ENCODE results near the gene NOS3.
"Not testable (repeated sequence)": the region's sequence is repeated elsewhere in the genome, so short reads cannot be mapped to it uniquely, and the experiment has no call there.

Gene NOS3

DNA sequence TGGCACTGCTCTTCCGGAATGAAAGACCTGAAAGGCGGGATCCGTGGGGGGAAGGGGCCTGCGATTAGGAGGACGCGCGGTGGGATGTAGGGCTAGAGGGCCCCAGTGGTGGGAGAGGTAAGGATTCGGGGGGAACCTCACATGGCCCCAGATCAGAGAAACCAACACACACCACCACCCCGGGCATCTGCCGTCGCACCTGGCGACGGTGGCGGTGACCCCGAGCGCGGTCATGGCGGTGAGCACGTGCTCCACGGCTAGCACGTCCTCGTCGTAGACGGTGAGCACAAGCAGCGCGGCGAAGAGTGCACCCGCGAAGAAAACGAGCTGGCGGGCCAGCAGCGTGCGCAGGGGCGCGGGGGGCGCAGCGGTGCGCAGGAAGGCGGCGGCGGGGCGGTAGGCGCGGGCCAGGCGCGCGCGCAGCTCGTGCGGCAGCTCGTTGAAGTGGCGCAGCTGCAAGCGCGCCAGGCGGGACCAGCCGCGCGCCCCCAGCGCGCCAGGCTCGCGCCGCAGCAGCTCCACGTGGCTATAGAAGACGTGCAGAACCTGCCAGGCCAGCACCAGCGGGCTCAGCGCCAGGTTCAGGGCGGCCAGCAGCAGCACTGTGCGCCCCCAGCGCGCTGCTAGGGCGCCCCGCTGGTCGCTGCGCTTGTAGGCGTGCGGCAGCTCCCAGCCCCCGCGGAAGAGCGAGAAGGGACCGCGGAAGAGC is 27.8 kb downstream of the NOS3 start:
- DNase-seq: peak; percentile 54

DNA sequence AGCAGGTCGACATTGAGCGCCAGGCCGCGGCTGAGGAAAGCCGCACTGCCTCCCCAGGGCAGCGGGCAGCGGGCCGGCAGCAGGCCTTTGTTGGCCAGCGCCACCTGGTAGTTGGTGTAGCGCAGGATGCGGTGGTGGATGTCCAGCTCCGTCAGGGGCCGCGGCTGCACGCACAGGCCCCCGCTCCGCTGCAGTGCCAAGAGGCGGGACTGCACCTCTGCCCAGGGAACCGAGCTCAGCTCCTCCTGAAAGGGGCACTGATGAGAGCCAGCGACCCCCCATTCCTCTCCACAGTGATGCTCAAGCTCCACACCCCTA is 28.3 kb downstream of the NOS3 start:
- DNase-seq: no peak

DNA sequence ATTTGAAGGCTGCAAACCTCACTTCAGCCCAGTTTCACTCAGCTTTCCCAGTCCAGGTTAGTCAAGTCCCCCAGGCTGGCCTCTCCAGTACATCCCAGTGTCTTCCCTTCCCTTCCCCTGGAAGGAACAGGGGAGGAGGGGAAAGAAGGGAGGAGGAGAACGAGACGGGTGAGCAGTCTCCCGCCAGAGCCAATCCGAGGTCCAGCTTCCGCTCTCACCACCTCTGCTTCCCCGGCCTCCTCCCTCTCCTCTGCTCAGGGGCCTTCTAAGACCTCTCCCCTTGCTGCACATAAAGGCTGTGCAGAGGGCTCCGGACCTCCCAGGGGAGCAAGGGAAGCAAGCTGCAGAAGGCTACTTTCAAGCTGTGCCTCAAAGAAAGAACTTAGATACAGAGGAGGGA is 29.4 kb downstream of the NOS3 start:
- no peak for DNase-seq

DNA sequence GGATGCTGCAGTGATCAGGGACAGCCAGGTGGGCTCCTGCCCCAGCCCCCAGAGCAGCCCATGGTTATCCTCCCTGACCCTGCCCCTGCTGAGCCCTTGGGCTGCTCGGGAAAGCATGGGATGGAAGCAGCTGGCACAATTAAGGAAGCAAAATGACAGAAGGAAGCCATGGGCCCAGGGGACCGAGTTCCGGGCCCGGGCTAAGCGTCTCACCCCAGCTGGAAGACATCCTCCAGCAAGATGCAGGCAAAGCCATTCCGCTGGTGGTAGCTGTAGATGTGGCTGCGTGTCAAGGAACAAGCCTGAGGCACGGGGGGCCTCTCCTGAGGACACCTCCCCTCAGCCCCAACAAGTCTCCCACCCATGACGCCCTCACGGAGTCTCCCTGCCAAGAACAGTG is 32.4 kb downstream of the NOS3 start:
- no peak for DNase-seq

DNA sequence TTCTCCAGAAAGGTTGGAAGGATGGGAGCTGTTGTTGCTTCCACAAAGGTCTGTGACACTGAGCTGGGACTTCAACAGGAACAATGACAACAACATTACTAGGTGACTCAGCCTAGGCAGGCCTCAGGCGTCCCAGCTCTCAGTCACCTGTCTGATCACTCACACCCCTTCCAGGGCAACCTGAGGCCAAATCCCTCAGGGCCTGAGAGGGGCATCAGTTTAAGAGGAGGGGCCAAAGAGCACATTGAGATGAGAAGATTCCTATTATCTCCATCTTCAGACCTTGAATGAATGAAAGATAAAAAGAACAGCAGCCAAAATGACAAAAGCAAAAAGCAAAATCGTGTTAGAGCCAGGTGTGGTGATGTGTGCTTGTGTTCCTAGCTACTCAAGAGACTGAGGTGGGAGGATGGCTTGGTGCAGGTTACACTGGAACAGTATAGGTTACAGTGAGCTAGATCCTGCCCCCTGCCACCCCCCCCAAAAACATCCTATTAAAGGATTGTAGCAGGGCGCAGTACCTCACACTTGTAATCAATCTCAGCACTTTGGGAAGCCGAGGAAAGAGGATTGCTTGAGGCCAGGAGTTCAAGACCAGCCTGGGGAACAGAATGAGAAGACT is 33.7 kb downstream of the NOS3 start, which contains the start of gene ATG9B:
ATG9B (minus strand) TSS at position 60 of the 622 bp plus-strand sequence. CDS start 71 bp downstream, outside the sequence.
- no peak for DNase-seq

DNA sequence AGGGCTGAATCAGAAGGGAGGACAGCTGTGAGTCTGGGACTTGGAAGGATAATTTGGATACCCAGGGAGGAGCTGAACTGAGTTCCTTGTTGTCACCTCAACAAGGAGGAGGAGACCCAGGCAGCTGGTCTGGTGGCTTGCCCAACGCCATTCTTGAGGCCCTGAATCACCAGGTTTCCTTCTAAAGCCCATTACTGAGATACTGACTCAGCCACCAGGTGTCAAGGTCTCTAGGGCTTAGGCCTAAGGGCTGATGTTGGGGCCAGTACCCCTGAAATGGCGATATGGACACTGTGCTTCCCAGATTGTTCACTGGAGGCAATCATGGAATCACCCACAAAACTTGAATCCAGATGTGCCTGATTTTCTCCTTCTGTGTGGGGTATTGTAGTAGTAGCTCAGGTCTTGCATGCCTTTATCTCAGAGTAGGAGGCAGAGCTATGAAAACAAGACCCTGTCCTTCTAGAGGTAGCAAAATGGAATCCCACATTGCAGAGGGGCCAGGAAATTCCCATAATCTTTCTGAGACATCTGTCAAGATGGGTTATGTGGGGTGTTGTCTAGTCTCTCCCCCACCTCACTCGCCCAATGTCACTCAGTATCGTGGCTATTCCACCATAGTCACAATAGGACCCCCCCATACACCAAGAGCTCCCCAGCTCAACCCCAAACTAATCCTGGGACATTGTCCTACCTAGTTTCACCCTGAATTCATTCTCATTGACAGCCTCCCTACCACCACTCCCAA is 35.3 kb downstream of the NOS3 start:
- no peak for DNase-seq

DNA sequence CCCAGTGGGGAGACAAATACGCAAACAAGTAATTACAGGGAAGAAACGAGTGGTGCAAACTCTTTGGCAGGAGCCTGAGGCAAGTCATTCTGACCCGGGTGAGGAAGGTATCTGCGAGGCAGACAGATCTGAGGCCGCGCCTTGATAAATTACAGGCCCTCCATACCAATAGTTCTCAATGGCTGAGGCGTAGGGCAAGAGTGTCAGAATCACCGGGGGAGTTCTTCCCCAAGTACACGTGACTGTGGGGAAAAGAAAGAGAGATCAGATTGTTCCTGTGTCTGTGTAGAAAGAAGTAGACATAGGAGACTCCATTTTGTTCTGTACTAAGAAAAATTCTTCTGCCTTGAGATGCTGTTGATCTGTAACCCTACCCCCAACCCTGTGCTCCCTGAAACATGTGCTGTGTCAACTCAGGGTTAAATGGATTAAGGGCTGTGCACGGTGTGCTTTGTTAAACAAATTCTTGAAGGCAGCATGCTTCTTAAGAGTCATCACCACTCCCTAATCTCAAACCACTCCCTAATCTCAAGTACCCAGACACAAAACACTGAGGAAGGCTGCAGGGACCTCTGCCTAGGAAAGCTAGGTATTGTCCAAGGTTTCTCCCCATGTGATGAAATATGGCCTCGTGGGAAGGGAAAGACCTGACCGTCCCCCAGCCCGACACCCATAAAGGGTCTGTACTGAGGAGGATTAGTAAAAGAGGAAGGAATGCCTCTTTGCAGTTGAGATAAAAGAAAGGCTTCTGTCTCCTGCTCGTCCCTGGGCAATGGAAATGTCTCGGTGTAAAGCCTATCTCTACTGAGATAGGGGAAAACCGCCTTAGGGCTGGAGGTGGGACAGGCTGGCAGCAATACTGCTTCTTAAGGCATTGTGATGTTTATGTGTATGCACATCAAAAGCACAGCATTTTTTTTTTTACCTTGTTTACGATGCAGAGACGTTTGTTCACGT is 36.2 kb downstream of the NOS3 start:
- DNase-seq: not testable (repeated sequence)

DNA sequence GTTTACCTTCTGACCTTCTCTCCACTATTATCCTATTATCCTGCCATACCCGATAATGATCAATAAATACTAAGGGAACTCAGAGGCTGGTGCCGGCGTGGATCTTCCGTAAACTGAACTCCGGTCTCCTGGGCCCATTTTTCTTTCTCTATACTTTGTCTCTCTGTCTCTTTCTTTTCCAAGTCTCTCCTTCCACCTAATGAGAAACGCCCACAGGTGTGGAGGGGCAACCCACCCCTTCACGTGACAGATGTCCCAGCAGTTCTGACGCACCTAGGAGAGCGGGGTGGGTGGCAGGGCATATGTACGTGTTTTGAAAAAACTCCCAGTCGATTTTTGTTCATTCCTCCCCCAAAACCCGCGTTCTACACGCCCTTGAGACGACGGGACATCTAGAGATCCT is 36.9 kb downstream of the NOS3 start:
- not testable (repeated sequence) for DNase-seq

DNA sequence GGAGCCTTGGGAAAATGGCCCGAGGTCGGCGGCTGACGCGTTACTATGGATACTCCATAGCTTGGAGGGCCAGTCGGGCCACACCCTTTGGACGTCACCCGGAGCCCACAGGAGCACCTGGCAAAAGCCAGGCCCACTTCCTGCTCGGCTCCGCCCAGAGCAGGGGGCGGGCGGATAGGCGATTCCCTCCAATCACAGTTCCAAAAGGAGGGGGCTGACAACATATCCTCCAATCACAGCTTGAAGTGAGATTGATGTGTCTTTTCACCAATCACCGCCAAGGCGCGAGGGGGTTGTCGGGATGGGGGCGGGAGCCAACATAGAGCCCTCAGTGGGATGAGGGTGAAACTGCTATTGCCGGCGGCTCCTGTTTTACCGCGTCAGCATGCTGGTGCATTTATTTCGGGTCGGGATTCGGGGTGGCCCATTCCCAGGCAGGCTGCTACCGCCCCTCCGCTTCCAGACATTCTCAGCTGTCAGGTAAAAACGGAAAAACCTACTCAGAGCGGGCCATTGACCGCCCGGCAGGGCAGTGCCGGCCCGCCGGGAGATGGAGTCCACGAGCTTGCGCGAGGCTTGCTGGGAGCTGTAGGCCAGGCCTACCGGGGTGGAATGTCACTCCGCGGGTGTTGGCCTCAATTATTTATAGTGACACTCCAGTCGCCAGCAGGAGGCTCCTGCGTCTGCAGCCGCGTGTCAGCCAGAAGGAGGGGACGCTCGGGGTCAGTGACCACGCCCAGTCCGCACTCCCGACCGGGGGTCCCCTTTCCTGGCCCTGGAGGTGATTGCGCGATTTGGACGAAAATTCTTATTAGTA is 37.5 kb downstream of the NOS3 start, which contains the start of gene ABCB8:
ABCB8 (plus strand) TSS at position 320 of the 817 bp plus-strand sequence; CDS start at position 386, 66 bp downstream.
- peak; percentile 97 for DNase-seq

DNA sequence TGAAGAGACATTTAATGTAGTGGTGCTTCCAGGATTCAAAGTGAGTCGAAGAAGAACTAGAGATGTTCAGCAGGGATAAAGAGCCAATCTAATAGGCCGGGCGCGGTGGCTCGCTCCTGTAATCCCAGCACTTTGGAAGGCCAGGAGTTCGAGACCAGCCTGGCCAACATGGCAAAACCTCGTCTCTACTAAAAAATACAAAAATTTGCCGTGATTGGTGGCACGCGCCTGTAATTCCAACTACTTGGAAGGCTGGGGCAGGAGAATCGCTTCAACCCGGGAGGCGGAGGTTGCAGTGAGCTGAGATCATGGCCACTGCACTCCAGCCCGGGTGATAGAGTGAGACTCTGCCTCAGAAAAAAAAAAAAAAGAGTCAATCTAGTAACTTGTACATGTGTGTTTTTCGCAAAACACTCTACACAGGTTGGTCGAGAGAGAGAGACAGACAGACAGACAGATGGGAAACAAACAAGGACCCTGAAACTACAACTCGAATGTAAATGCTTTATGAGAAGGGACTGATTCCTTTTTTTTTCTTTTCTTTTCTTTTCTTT is 38.2 kb downstream of the NOS3 start:
- DNase-seq: no peak

DNA sequence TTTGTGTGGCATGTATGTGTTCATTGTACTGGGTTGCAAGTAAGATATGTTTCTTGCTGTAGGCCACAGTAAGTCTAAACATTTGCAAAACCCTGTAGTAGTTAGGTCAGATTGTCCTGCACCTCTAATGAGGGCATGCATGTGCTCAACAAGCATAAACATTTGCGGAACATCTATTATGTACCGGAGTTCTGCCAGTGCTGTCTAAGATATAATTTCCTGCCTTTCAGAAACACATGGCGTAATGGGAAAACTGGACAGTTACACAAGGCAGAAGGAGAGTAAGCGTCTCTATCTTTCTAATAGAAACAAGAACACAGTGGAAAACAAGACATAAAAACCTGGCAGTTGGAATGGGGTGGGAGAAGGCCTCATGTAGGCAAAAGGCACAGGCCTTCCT is 40.2 kb downstream of the NOS3 start:
- DNase-seq: no peak

DNA sequence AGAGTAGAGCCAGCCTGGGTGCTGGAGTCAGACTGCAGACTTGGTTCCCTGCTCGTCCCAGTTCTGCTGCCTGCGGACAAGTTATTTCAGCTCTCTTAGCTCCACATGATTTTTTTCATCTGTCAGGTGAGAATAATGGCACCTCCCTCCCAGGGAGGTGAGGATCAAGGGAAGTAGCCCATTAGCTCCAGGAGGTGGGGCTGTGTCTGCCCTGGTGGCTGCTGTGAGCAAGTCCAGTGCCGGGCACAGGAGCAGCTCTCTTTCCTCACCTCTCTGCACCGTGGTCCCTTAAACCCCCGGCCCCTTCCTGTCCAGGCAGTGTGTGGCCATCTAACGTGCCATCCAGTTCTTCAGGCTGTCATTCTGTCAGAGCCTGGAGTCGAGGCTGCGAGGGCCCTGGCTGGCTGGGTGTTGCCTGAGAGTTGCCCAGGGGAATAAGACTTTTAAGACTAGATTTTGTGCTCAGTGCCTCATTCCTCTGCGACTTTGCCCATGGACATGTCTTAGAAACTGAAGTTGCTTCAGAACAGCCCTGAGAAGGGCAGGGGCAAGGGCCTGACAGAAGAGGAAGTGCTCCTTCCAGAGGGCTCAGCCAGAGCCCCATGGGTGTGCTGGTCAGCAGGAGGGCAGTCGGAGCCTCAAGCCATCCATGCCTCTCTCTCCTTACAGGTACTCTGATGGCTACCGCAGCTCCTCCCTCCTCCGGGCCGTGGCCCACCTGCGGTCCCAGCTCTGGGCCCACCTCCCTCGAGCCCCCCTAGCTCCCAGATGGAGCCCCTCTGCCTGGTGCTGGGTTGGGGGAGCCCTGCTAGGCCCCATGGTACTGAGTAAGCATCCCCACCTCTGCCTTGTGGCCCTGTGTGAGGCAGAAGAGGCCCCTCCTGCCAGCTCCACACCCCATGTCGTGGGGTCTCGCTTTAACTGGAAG is 42.4 kb downstream of the NOS3 start:
- no peak for DNase-seq

DNA sequence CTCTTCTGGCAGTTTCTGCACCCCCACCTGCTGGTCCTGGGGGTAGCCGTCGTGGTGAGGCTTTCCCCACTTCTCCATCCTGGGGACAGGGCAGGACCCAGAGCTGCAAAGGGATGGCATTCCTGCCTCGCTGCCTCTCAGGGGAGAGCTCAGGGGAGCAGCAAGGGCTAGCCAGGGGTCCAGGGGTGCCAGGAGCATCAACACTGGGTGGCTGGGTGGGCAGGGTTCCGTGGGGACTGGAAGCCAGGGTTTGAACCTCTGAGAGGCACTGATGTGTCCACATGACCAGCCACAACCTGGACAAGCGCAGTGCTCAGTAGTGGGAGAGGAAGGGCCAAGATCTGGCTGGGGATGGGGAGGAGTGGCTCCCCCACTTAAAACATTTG is 43.0 kb downstream of the NOS3 start:
- DNase-seq: no peak

DNA sequence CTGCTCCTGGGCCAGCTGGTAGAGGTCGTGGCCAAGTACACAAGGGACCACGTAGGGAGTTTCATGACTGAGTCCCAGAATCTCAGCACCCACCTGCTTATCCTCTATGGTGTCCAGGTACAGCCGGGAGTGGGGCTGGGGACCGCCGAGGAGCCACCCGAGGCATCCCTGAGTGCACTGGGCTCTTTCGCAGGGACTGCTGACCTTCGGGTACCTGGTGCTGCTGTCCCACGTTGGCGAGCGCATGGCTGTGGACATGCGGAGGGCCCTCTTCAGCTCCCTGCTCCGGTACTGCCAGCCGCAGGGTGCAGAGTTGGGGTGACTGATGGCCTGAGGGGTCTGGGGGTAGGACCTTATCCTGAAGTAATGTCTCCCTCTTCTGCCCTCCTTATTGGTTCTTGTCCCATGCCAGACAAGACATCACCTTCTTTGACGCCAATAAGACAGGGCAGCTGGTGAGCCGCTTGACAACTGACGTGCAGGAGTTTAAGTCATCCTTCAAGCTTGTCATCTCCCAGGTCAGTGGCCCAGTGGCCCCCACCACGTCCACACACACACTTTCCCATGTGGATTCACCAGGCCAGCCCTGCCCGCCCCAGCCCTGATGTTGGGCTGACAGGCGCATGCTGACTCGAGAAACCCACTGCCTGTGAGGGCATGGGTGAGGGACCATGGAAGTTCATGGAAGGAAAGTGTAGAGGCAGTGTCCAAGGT is 43.7 kb downstream of the NOS3 start:
- DNase-seq: no peak

DNA sequence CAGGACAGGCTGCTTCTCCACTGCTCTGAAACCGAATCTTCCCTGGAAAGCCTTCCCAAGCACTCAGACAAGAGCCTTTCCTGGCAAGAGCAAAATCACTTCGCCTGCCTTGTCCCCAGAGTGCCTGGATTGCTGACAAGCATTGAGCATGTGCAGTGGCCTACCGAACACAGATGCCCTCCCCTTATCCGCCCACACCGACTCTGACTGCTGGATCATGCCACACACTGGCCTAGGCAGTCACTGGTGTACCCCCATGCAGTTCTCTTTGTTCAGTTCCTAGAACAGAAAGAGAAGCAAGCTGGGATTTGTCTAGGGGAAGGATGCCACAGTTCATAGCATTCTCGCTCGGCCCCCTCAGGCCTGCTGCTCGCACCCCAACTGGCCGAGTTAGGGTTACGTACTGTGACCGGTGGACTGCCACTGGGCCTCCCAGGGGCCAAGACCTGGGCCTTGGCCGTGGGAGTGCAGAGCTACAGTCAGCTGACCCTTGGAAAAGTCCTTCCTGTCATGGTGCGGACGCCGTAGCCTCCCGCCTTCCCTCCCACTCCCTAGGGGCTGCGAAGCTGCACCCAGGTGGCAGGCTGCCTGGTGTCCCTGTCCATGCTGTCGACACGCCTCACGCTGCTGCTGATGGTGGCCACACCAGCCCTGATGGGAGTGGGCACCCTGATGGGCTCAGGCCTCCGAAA is 44.4 kb downstream of the NOS3 start:
- no peak for DNase-seq

DNA sequence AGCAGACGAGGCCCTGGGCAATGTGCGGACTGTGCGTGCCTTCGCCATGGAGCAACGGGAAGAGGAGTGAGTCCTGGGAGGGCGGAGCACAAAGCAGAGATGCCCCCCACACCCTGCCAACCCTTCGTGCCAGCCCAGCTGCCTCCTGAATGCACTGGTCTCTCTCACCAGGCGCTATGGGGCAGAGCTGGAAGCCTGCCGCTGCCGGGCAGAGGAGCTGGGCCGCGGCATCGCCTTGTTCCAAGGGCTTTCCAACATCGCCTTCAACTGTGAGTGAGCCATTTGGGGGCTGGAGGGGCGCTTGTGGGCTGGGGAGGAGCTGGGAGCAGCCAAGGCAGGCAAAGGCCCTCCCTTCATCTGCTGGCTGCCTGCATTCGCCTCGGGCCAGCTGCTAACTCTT is 45.1 kb downstream of the NOS3 start:
- no peak for DNase-seq

DNA sequence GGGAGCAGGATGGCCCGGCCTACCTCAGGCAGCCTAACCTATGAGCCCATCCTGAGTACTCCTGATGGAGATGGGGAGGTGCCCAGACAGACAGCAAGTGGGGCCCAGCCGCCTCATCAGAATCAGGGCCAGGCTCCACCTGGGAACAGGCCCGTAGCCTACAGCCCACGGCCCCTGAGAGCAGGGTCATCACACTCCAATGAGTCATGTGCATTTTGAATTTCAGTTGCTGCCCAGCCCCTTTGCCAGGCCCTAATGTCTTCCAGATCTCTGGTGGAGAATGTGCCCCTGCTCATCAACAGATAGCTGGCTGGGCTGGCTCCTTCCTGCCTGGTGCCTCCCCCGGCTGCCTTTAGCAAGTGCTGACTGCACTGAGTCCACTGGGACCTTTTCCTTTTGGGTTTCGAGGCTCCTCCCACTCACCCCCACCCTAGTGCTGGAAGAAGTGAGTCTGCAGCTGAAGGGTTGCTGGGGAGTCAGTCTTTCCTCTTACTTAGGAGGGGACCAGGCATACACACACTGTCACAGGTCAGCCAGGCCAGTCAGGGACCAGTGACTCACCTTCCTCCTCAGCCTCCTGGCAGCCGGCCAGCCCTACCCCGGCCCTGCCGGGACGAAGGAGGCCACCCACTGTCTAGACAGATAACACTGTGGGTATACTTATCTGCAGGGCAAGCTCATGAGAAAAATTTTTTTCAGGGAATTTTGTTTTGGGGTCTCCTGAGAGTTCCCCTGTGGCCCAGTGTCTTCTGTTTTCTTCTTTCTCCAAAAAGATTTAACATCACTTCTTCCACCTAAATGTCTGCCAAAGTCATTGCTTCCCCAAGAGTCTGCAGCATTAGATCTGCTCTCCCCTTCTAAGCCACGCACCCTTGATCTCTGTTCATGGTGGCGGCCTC is 48.4 kb downstream of the NOS3 start:
- DNase-seq: peak; percentile 66

All from CD4-positive, alpha-beta T cell treated with Interleukin-17A for 4 hours (primary cell).